Kidney (tissue), 14 donors: ENCODE data around the gene FAM222A. TPM values are rescaled to one million over a fixed set of nuclear protein-coding genes. Genes with fewer than 3 reads are reported as not detected.

Source experiments
- DNase-seq, 5 donors: peaks; one replicate each; pipeline ENCODE4 v3.0.0-alpha.2; 2013 to 2020
- FAIRE-seq: peaks from 2 replicates; lab custom pipeline; 2012; peaks lifted over from hg19 to GRCh38; lab: Jason Lieb, UNC
- H3K27ac ChIP-seq, 2 donors: one replicate each; pipeline ENCODE4 v1.7.0; 2013; ENCODE audit warnings: low read depth in 2 of 2, low read length in 2 of 2, inconsistent platforms in 1 of 2
- H3K27me3 ChIP-seq: one replicate; pipeline ENCODE4 v1.7.1; 2013; ENCODE audit warnings: low read length, inconsistent platforms; ENCODE audit not compliant: control insufficient read depth, insufficient read depth
- H3K36me3 ChIP-seq, 3 donors: one replicate each; pipeline versions ENCODE4 v1.7.0 to v1.7.1; 2013; ENCODE audit warnings: low read length in 3 of 3, control low read depth in 1 of 3, inconsistent platforms in 1 of 3; ENCODE audit not compliant: insufficient read depth in 3 of 3, control insufficient read depth in 2 of 3
- H3K4me1 ChIP-seq, 3 donors: one replicate each; pipeline versions ENCODE4 v1.7.0 to v1.7.1; 2013; ENCODE audit warnings: low read length in 3 of 3, inconsistent platforms in 1 of 3, low read depth in 1 of 3; ENCODE audit not compliant: control insufficient read depth in 2 of 3, insufficient read depth in 2 of 3
- H3K4me3 ChIP-seq, 3 donors: one replicate each; pipeline versions ENCODE4 v1.7.0 to v1.8.1; 2013; ENCODE audit warnings: low read length in 3 of 3, control low read depth in 1 of 3, inconsistent platforms in 1 of 3
- H3K9ac ChIP-seq, 3 donors: one replicate each; pipeline versions ENCODE4 v1.7.0 to v1.7.1; 2013; ENCODE audit warnings: low read length in 3 of 3, control low read depth in 1 of 3, inconsistent platforms in 1 of 3
- H3K9me3 ChIP-seq, 3 donors: one replicate each; pipeline versions ENCODE4 v1.7.0 to v1.7.1; 2013; ENCODE audit warnings: low read length in 3 of 3, control low read depth in 1 of 3, inconsistent platforms in 1 of 3; ENCODE audit not compliant: control insufficient read depth in 2 of 3, insufficient read depth in 1 of 3
- intact Hi-C: fragments of 100-400 bp; cut with DNase I; formaldehyde crosslinking; loops from one replicate; pipeline ENCODE4 v1.11.1; 2022
- polyA plus RNA-seq: library from polyadenylated mRNA; stranded (reverse); fragments of 350-450 nt; fragmentation: Illumina TruSeq; extraction: RNeasy Lipid Tissue Mini Kit (QIAGEN cat#74804); gene quantifications from one replicate; pipeline ENCODE4 v1.2.3, GENCODE V29; 2014; ENCODE audit warnings: low read depth, low replicate concordance; ENCODE audit not compliant: insufficient read depth
- total RNA-seq: library from RNA; stranded (reverse); fragmentation: NEBNext Ultra II Directional; extraction: Animal tissue kit (Norgen Biotek cat#: 25700); gene quantifications from one replicate; pipeline ENCODE4 v1.2.1, GENCODE V29; 2021
- TF ChIP-seq, protein P1 (sequence below): IDR thresholded peaks from 3 replicates; pipeline ENCODE4 v1.5.1; 2012; ENCODE audit warnings: mild to moderate bottlenecking, moderate library complexity, borderline replicate concordance; ENCODE audit not compliant: insufficient read depth; ENCODE audit errors: extremely low read depth
- donor health status: control.
- donor health status: control.
- donor health status: control.
- donor health status: control.
- donor health status: control.
- donor health status: DM: yes; HTN: yes; CAD: no.
- donor health status: Normal renal cell carcinoma (clear cell type).

Gene FAM222A
- total and polyA plus RNA-seq, 2 donors from 2014 or later = 3.7 to 12.5 TPM

DNA sequence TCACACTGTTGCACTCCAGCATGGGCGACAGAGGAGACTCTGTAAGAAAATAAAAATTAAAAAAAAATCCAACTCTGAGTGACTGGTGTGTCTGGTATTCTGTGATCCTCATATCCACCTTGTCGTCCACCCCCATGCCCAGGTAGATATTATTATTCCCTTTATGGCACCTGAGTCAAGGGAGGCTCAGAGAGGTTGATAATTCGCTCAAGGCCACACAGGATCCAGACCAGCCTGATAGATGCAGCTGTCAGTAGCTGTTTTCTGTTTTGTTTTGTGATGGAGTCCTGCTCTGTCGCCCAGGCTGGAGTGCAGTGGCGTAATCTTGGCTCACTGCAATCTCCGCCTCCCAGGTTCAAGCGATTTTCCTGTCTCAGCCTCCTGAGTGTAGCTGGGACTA is 14.8 kb upstream of the FAM222A start:
- Histone ChIP-seq H3K27ac (no peak overlapping the region), H3K9ac (no peak overlapping the region), H3K4me3 (no peak overlapping the region), H3K27me3 (no peaks in the 10 kb centered on the region), H3K9me3 (no peaks in the 10 kb centered on the region), H3K36me3 (no peaks in the 10 kb centered on the region), H3K4me1 (no peaks in the 10 kb centered on the region)
- TF ChIP-seq, protein P1, sequence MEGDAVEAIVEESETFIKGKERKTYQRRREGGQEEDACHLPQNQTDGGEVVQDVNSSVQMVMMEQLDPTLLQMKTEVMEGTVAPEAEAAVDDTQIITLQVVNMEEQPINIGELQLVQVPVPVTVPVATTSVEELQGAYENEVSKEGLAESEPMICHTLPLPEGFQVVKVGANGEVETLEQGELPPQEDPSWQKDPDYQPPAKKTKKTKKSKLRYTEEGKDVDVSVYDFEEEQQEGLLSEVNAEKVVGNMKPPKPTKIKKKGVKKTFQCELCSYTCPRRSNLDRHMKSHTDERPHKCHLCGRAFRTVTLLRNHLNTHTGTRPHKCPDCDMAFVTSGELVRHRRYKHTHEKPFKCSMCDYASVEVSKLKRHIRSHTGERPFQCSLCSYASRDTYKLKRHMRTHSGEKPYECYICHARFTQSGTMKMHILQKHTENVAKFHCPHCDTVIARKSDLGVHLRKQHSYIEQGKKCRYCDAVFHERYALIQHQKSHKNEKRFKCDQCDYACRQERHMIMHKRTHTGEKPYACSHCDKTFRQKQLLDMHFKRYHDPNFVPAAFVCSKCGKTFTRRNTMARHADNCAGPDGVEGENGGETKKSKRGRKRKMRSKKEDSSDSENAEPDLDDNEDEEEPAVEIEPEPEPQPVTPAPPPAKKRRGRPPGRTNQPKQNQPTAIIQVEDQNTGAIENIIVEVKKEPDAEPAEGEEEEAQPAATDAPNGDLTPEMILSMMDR = no peak
- DNase-seq (no peak), FAIRE-seq (no peak)
- intact Hi-C loops = no loop called here

DNA sequence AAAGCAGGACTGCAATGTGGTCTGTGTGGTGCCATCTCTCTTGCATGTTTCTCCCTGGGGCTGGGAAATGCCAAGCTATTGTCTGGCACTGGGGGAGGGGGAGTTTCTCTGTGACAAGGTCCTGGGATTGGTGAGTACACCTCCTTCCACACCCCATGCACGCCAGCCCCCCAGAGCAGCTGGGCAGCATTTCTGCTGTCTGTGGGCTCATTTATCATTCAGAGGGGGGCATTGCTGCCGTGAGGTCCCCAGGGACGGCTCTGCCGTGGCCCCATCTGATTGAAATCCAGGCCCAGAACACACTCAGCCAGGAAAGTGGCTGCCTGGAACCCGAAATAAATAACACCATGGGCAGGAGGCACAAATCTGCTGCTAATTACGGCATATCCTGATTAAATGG is 12.6 kb upstream of the FAM222A start:
- Histone ChIP-seq H3K27me3 (no peaks in the 10 kb centered on the region), H3K4me1 (no peaks in the 10 kb centered on the region), H3K9me3 (no peaks in the 10 kb centered on the region), H3K4me3 (no peak overlapping the region), H3K9ac (no peak overlapping the region), H3K36me3 (no peaks in the 10 kb centered on the region), H3K27ac (no peak overlapping the region)
- intact Hi-C loops = no loop called here
- TF ChIP-seq, protein P1 = no peak
- FAIRE-seq (no peak), DNase-seq (no peak)

GRCh38 chr12:109702111-109702841 is 11.3 kb upstream of the FAM222A start:
- TF ChIP-seq, protein P1 = no peak
- peaks cover 0 to 5% (median 3%) of the 10 kb centered on the region in 3 donors for H3K4me1 ChIP-seq
- FAIRE-seq = no peak
- no peak overlapping the region for H3K9ac ChIP-seq
- DNase-seq = no peak
- H3K27ac ChIP-seq = no peak overlapping the region
- H3K36me3 ChIP-seq = no peaks in the 10 kb centered on the region
- no peaks in the 10 kb centered on the region for H3K9me3 ChIP-seq
- intact Hi-C loops = no loop called here
- H3K4me3 ChIP-seq = no peak overlapping the region
- no peaks in the 10 kb centered on the region for H3K27me3 ChIP-seq
